Gastrocnemius medialis (tissue), 4 donors: ENCODE data around the gene HOXD9.

ENCODE experiments used
- CTCF ChIP-seq, 5 experiments: fragments of 450-650 bp in 3 of 5; fragments of 200-600 bp in 2 of 5; sonication (generic) in 2 of 5; IDR thresholded peaks in 4 of 5; conservative IDR thresholded peaks in 1 of 5; 1 replicate in 4 of 5; 2 replicates in 1 of 5; pipeline ENCODE4 v1.5.1; 2016 to 2019; ENCODE audit warnings: antibody characterized with exemption in 5 of 5, mild to moderate bottlenecking in 3 of 5, moderate library complexity in 3 of 5
- POLR2A ChIP-seq, 2 donors: fragments of 450-650 bp; IDR thresholded peaks; one replicate each; pipeline ENCODE4 v1.6.1; 2017; ENCODE audit warnings: antibody characterized with exemption in 2 of 2, mild to moderate bottlenecking in 2 of 2, moderate library complexity in 2 of 2

- TF ChIP-seq CTCF (IDR thresholded peaks at IDR 0.05 in 4 of 5, conservative IDR thresholded peaks at IDR 0.05 in 1 of 5) (no peak), POLR2A (IDR thresholded peaks at IDR 0.05) (no peak)
Measured at GRCh38 chr2:176109946-176110345, 12.6 kb upstream of the HOXD9 start.
